LNCaP clone FGC (cell line): ENCODE results near the gene IMMP2L.

Source experiments
- DNase-seq: peaks from one replicate; pipeline ENCODE4 v3.0.0-alpha.2; 2011; ENCODE audit warnings: low read depth
- H3K4me3 ChIP-seq: 2 replicates; pipeline ENCODE4 v1.5.1; 2011; ENCODE audit warnings: mild to moderate bottlenecking, low read depth, low read length, control low read depth
- CTCF ChIP-seq: IDR thresholded peaks from 2 replicates; pipeline ENCODE4 v1.5.1; 2012; ENCODE audit warnings: mild to moderate bottlenecking; ENCODE audit not compliant: control insufficient read depth, insufficient read depth; ENCODE audit errors: extremely low read depth

IMMP2L gene

GRCh38 chr7:111105269-111105668 lies 457.0 kb downstream of the IMMP2L start:
- DNase-seq = no peak
- H3K4me3 ChIP-seq = no peak overlapping the region
- no peak for TF ChIP-seq CTCF

- TF ChIP-seq CTCF = no peak
- no peak for DNase-seq
- H3K4me3 ChIP-seq = no peak overlapping the region
Observed at GRCh38 chr7:111104710-111105109, 457.6 kb downstream of the IMMP2L start.

- H3K4me3 ChIP-seq = no peak overlapping the region
- DNase-seq = no peak
- no peak for TF ChIP-seq CTCF
Observed at GRCh38 chr7:111103678-111104274, 458.5 kb downstream of the IMMP2L start.

- no peak for DNase-seq
- TF ChIP-seq CTCF = no peak
- no peak overlapping the region for H3K4me3 ChIP-seq
Observed at GRCh38 chr7:111103136-111103535, 459.2 kb downstream of the IMMP2L start.

GRCh38 chr7:111101856-111102646 lies 460.2 kb downstream of the IMMP2L start:
- no peak for TF ChIP-seq CTCF
- DNase-seq = no peak
- no peak overlapping the region for H3K4me3 ChIP-seq

- no peak for TF ChIP-seq CTCF
- no peak overlapping the region for H3K4me3 ChIP-seq
- no peak for DNase-seq
Observed at GRCh38 chr7:111098926-111099250, 463.4 kb downstream of the IMMP2L start.
